LNCAP (cell line): Measurements from ENCODE around the gene MYO3A.

ENCODE experiments used
- TF ChIP-seq, protein P1 (sequence below): fragments of 450-650 bp; IDR thresholded peaks from 2 replicates; pipeline ENCODE4 v1.5.1; 2017; ENCODE audit warnings: mild to moderate bottlenecking

The MYO3A gene

GRCh38 chr10:26057466-26057865 lies 123.4 kb downstream of the MYO3A start:
- TF ChIP-seq, protein P1, sequence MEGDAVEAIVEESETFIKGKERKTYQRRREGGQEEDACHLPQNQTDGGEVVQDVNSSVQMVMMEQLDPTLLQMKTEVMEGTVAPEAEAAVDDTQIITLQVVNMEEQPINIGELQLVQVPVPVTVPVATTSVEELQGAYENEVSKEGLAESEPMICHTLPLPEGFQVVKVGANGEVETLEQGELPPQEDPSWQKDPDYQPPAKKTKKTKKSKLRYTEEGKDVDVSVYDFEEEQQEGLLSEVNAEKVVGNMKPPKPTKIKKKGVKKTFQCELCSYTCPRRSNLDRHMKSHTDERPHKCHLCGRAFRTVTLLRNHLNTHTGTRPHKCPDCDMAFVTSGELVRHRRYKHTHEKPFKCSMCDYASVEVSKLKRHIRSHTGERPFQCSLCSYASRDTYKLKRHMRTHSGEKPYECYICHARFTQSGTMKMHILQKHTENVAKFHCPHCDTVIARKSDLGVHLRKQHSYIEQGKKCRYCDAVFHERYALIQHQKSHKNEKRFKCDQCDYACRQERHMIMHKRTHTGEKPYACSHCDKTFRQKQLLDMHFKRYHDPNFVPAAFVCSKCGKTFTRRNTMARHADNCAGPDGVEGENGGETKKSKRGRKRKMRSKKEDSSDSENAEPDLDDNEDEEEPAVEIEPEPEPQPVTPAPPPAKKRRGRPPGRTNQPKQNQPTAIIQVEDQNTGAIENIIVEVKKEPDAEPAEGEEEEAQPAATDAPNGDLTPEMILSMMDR: no peak

DNA sequence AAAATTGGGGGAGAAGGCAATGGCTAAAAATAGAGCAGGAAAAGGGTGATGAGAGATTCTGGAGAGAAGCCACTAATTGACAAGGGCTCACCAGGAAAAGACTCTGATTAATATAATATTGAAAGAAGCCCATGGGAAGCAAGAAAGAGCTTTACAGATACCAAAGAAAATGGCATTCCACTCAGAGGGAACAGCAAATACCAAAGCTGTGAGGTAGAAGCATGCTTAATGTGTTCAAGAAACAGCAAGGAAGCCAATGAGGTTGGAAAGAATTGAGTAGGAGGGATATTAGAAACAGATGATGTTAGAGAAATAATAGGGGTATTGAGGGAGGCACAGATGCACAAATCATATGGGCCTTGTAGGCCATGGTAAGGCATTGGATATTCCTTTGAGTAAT lies 130.1 kb downstream of the MYO3A start:
- TF ChIP-seq, protein P1: no peak

DNA sequence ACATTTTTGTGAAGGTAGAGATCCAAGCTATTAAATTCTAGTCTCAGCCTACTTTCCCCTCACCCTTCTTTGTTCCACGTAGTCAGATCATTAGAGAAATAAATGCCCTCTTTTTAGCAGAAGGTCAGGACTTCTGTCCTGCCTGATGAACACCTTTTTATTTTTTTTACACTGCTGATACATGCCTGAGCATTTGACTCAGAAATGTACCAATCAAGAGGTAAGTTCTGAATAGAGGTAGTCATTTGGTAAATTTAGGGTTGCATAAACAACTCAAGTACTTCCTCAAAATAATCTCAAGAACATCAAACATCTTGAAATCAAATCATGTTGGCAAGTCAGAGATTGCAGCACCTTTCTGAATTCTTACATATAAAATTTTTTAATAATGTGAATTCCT lies 133.7 kb downstream of the MYO3A start:
- TF ChIP-seq, protein P1: no peak

GRCh38 chr10:26081459-26081858 lies 147.4 kb downstream of the MYO3A start:
- TF ChIP-seq, protein P1: no peak

- TF ChIP-seq, protein P1: no peak
Observed at GRCh38 chr10:26085549-26085948, 151.5 kb downstream of the MYO3A start.

DNA sequence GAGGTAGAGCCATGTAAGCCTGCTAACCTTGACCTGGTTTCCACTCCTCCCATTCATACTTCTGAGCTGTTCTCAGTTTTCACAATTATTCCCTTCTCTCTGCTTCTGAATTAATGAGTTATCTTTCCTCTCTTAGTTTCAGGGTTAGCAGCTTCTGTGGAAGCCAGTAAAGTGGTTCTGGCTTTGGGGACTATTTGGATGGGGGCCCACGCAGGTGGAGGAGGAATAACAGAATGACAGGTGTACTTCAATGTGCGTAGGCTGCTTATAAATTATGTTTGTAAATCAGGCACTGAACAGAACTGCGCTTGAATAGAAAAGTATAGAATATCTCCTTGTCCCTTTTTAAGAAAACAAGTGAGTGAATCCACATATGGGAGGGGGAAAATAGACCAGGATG lies 153.6 kb downstream of the MYO3A start:
- TF ChIP-seq, protein P1: no peak

- TF ChIP-seq, protein P1: no peak
Observed at GRCh38 chr10:26090026-26090425, 156.0 kb downstream of the MYO3A start.

- TF ChIP-seq, protein P1: no peak
Observed at GRCh38 chr10:26090762-26091161, 156.7 kb downstream of the MYO3A start.
